ENCODE data around the gene POLR2F. TPM values are rescaled to one million over a fixed set of nuclear protein-coding genes. Genes with fewer than 3 reads are reported as not detected.
A peak's percentile ranks its signal among the peaks of the same experiment; 100 is the strongest.

POLR2F gene
- 145 and 155 TPM in 2 replicates for total RNA-seq (2014; rRNA removed; shearing (Covaris generic))

GRCh38 chr22:37953437-37954179 lies at the start of gene POLR2F, which contains the start of gene C22orf23:
TSS of gene POLR2F (plus strand) at chr22:37953699. CDS start at chr22:37953788, 89 bp downstream.
TSS of gene C22orf23 (minus strand) at chr22:37953601. CDS start at chr22:37953149, 452 bp downstream.
- peak; percentile 94 for DNase-seq (ENCODE audit: low spot score)

GRCh38 chr22:37904572-37905533 lies 48.6 kb upstream of the POLR2F start:
- DNase-seq (ENCODE audit: low spot score), result peak; percentile 94

GRCh38 chr22:37905534-37906363 lies 47.8 kb upstream of the POLR2F start, which contains the start of gene MICALL1:
TSS of gene MICALL1 (plus strand) at chr22:37906297. CDS start at chr22:37906423, 126 bp downstream.
- DNase-seq (ENCODE audit: low spot score), result peak; percentile 58

GRCh38 chr22:37906364-37907008 lies 47.0 kb upstream of the POLR2F start:
- DNase-seq (ENCODE audit: low spot score), result no peak

- no peak for DNase-seq (ENCODE audit: low spot score)
These were observed 46.2 kb upstream of the POLR2F start for GRCh38 chr22:37907036-37907954.

GRCh38 chr22:37909766-37910165 lies 43.7 kb upstream of the POLR2F start:
- no peak for DNase-seq (ENCODE audit: low spot score)

GRCh38 chr22:37910890-37911672 lies 42.4 kb upstream of the POLR2F start:
- DNase-seq (ENCODE audit: low spot score), result no peak

GRCh38 chr22:37911697-37912096 lies 41.8 kb upstream of the POLR2F start:
- DNase-seq (ENCODE audit: low spot score), result no peak

- DNase-seq (ENCODE audit: low spot score), result no peak
These were observed 41.3 kb upstream of the POLR2F start for GRCh38 chr22:37912171-37912570.

GRCh38 chr22:37913233-37913721 lies 40.2 kb upstream of the POLR2F start:
- no peak for DNase-seq (ENCODE audit: low spot score)

- DNase-seq (ENCODE audit: low spot score), result no peak
These were observed 37.2 kb upstream of the POLR2F start for GRCh38 chr22:37916311-37916710.

- DNase-seq (ENCODE audit: low spot score), result no peak
These were observed 35.5 kb upstream of the POLR2F start for GRCh38 chr22:37917874-37918548.

- DNase-seq (ENCODE audit: low spot score), result no peak
These were observed 34.8 kb upstream of the POLR2F start for GRCh38 chr22:37918580-37919270.

GRCh38 chr22:37920126-37920525 lies 33.4 kb upstream of the POLR2F start:
- DNase-seq (ENCODE audit: low spot score), result no peak

GRCh38 chr22:37922191-37922590 lies 31.3 kb upstream of the POLR2F start:
- no peak for DNase-seq (ENCODE audit: low spot score)

- DNase-seq (ENCODE audit: low spot score), result no peak
These were observed 29.6 kb upstream of the POLR2F start for GRCh38 chr22:37923927-37924326.

- DNase-seq (ENCODE audit: low spot score), result no peak
These were observed 29.0 kb upstream of the POLR2F start for GRCh38 chr22:37924386-37925065.
